Dendritic cell treated with granulocyte-macrophage colony-stimulating factor and Interleukin-4, amounts not matched to agents 40 ng/mL and 50 ng/mL, for 4 days (primary cell): ENCODE measurements around the gene LCE5A.

Experiments
- H3K27ac Mint-ChIP-seq: one replicate; pipeline ENCODE4 v1.8.0; 2022; ENCODE audit warnings: mild to moderate bottlenecking, mixed read lengths
- H3K27me3 Mint-ChIP-seq: one replicate; pipeline ENCODE4 v1.8.0; 2022; ENCODE audit warnings: mild to moderate bottlenecking, mixed read lengths
- H3K36me3 Mint-ChIP-seq: one replicate; pipeline ENCODE4 v1.8.0; 2022; ENCODE audit warnings: low read depth, mixed read lengths
- H3K4me1 Mint-ChIP-seq: one replicate; pipeline ENCODE4 v1.8.0; 2022; ENCODE audit warnings: low read depth, mixed read lengths
- H3K4me3 Mint-ChIP-seq: one replicate; pipeline ENCODE4 v1.8.0; 2022; ENCODE audit warnings: mild to moderate bottlenecking, moderate library complexity, mixed read lengths
- H3K9me3 Mint-ChIP-seq: one replicate; pipeline ENCODE4 v1.8.0; 2022; ENCODE audit warnings: mixed read lengths
- intact Hi-C: fragments of 100-400 bp; cut with micrococcal nuclease; formaldehyde crosslinking; loops from one replicate; pipeline ENCODE4 v1.15.0; 2022

LCE5A gene

GRCh38 chr1:152502496-152503180, 8.0 kb upstream of the LCE5A start:
- Mint-ChIP-seq H3K9me3 (no peaks in the 10 kb centered on the region), H3K27ac (no peak overlapping the region), H3K27me3 (peaks cover under 1% of the 10 kb centered on the region), H3K4me1 (no peaks in the 10 kb centered on the region), H3K36me3 (no peaks in the 10 kb centered on the region), H3K4me3 (no peak overlapping the region)
- intact Hi-C loops, result no loop called here

GRCh38 chr1:152505083-152505482, 5.5 kb upstream of the LCE5A start:
- Mint-ChIP-seq H3K27ac (no peak overlapping the region), H3K27me3 (peaks cover 5% of the 10 kb centered on the region)
- intact Hi-C loops, result no loop called here

GRCh38 chr1:152506899-152507498, 3.6 kb upstream of the LCE5A start:
- no peaks in the 10 kb centered on the region for H3K4me1 Mint-ChIP-seq
- H3K27me3 Mint-ChIP-seq, result peaks cover 14% of the 10 kb centered on the region
- intact Hi-C loops, result no loop called here
- H3K9me3 Mint-ChIP-seq, result no peaks in the 10 kb centered on the region
- H3K36me3 Mint-ChIP-seq, result no peaks in the 10 kb centered on the region
- no peak overlapping the region for H3K4me3 Mint-ChIP-seq
- no peak overlapping the region for H3K27ac Mint-ChIP-seq

More at GRCh38 chr1:152505083-152505482, 5.5 kb upstream of the LCE5A start:
- H3K4me1 Mint-ChIP-seq, result no peaks in the 10 kb centered on the region
- H3K36me3 Mint-ChIP-seq, result no peaks in the 10 kb centered on the region
- no peak overlapping the region for H3K4me3 Mint-ChIP-seq
- H3K9me3 Mint-ChIP-seq, result no peaks in the 10 kb centered on the region

GRCh38 chr1:152511596-152511995, 993 bp downstream of the LCE5A start:
- no peaks in the 10 kb centered on the region for H3K36me3 Mint-ChIP-seq
- H3K27me3 Mint-ChIP-seq, result peaks cover 56% of the 10 kb centered on the region
- intact Hi-C loops, result no loop called here
- H3K4me3 Mint-ChIP-seq, result no peak overlapping the region
- H3K4me1 Mint-ChIP-seq, result no peaks in the 10 kb centered on the region
- H3K27ac Mint-ChIP-seq, result no peak overlapping the region
- no peaks in the 10 kb centered on the region for H3K9me3 Mint-ChIP-seq

GRCh38 chr1:152513081-152513480, 2.5 kb downstream of the LCE5A start:
- Mint-ChIP-seq H3K36me3 (no peaks in the 10 kb centered on the region), H3K4me3 (no peak overlapping the region), H3K27me3 (peaks cover 66% of the 10 kb centered on the region), H3K4me1 (no peaks in the 10 kb centered on the region), H3K27ac (no peak overlapping the region), H3K9me3 (no peaks in the 10 kb centered on the region)
- intact Hi-C loops, result no loop called here

- H3K36me3 Mint-ChIP-seq, result no peaks in the 10 kb centered on the region
- H3K27me3 Mint-ChIP-seq, result peaks cover 63% of the 10 kb centered on the region
- H3K9me3 Mint-ChIP-seq, result no peaks in the 10 kb centered on the region
- H3K27ac Mint-ChIP-seq, result no peak overlapping the region
- H3K4me3 Mint-ChIP-seq, result no peak overlapping the region
- no peaks in the 10 kb centered on the region for H3K4me1 Mint-ChIP-seq
- intact Hi-C loops, result no loop called here
These were observed 4.3 kb downstream of the LCE5A start for GRCh38 chr1:152514715-152515433.

GRCh38 chr1:152515434-152515783, 4.8 kb downstream of the LCE5A start:
- Mint-ChIP-seq H3K27ac (no peak overlapping the region), H3K36me3 (no peaks in the 10 kb centered on the region), H3K4me3 (no peak overlapping the region), H3K4me1 (no peaks in the 10 kb centered on the region), H3K9me3 (no peaks in the 10 kb centered on the region), H3K27me3 (peaks cover 61% of the 10 kb centered on the region)
- intact Hi-C loops, result no loop called here

GRCh38 chr1:152516082-152516481, 5.5 kb downstream of the LCE5A start:
- Mint-ChIP-seq H3K9me3 (no peaks in the 10 kb centered on the region), H3K27me3 (peaks cover 59% of the 10 kb centered on the region)

GRCh38 chr1:152517237-152517811, 6.7 kb downstream of the LCE5A start:
- H3K36me3 Mint-ChIP-seq, result no peaks in the 10 kb centered on the region
- H3K27ac Mint-ChIP-seq, result no peak overlapping the region
- peaks cover 49% of the 10 kb centered on the region for H3K27me3 Mint-ChIP-seq
- intact Hi-C loops, result no loop called here
- no peaks in the 10 kb centered on the region for H3K9me3 Mint-ChIP-seq
- H3K4me1 Mint-ChIP-seq, result no peaks in the 10 kb centered on the region
- no peak overlapping the region for H3K4me3 Mint-ChIP-seq

More at GRCh38 chr1:152516082-152516481, 5.5 kb downstream of the LCE5A start:
- H3K36me3 Mint-ChIP-seq, result no peaks in the 10 kb centered on the region
- no peak overlapping the region for H3K27ac Mint-ChIP-seq
- no peak overlapping the region for H3K4me3 Mint-ChIP-seq
- intact Hi-C loops, result no loop called here
- H3K4me1 Mint-ChIP-seq, result no peaks in the 10 kb centered on the region

- Mint-ChIP-seq H3K27ac (no peak overlapping the region), H3K9me3 (no peaks in the 10 kb centered on the region), H3K4me1 (no peaks in the 10 kb centered on the region), H3K36me3 (no peaks in the 10 kb centered on the region), H3K4me3 (no peak overlapping the region), H3K27me3 (peaks cover 31% of the 10 kb centered on the region)
- intact Hi-C loops, result no loop called here
These were observed 9.2 kb downstream of the LCE5A start for GRCh38 chr1:152519851-152520250.

- intact Hi-C loops, result no loop called here
- H3K27ac Mint-ChIP-seq, result no peak overlapping the region
- H3K9me3 Mint-ChIP-seq, result no peaks in the 10 kb centered on the region
- H3K36me3 Mint-ChIP-seq, result no peaks in the 10 kb centered on the region
- no peaks in the 10 kb centered on the region for H3K4me1 Mint-ChIP-seq
- H3K4me3 Mint-ChIP-seq, result no peak overlapping the region
- peaks cover 23% of the 10 kb centered on the region for H3K27me3 Mint-ChIP-seq
These were observed 10.0 kb downstream of the LCE5A start for GRCh38 chr1:152520561-152521090.

- no peaks in the 10 kb centered on the region for H3K9me3 Mint-ChIP-seq
- H3K27ac Mint-ChIP-seq, result no peak overlapping the region
- H3K4me1 Mint-ChIP-seq, result no peaks in the 10 kb centered on the region
- intact Hi-C loops, result no loop called here
- H3K4me3 Mint-ChIP-seq, result no peak overlapping the region
- peaks cover 8% of the 10 kb centered on the region for H3K27me3 Mint-ChIP-seq
- no peaks in the 10 kb centered on the region for H3K36me3 Mint-ChIP-seq
These were observed 14.6 kb downstream of the LCE5A start for GRCh38 chr1:152525080-152525641.

- Mint-ChIP-seq H3K9me3 (peaks cover 9% of the 10 kb centered on the region), H3K36me3 (no peaks in the 10 kb centered on the region), H3K27ac (no peak overlapping the region), H3K4me1 (no peaks in the 10 kb centered on the region), H3K27me3 (peaks cover 11% of the 10 kb centered on the region), H3K4me3 (no peak overlapping the region)
- intact Hi-C loops, result loop anchor here (2.0 kb wide), 1 partner anchor 35 kb away; no protein-coding TSS in a partner anchor
These were observed 22.8 kb downstream of the LCE5A start for GRCh38 chr1:152533327-152533938.
